K562 (cell line): Measurements from ENCODE around the gene AGAP1. TPM values are rescaled to one million over a fixed set of nuclear protein-coding genes. Genes with fewer than 3 reads are reported as not detected.

ENCODE experiments used
- ATAC-seq: fragments of 200-7000 bp; cut with Tn5 transposase; 3 replicates; pipeline ENCODE4 v1.9.1; 2020; ENCODE audit warnings: moderate library complexity
- BruUV-seq: library from RNA; stranded (reverse); fragments of 400-500 nt; replicated peaks from 2 replicates; lab custom pipeline; 2021; lab: Mats Ljungman, UMichigan
- CTCF ChIA-PET: fragments of 300-600 bp; formaldehyde crosslinking; extraction: SDS; loops from one replicate; lab custom pipeline; 2021; ENCODE audit warnings: low intra/inter-chr PET ratio; lab: Yijun Ruan, JAX
- POLR2A ChIA-PET: fragments of 300-600, 350-650 bp; sonication (Branson Sonifier 250); formaldehyde crosslinking; extraction: SDS; loops from one replicate; lab custom pipeline; 2021; ENCODE audit warnings: antibody characterized with exemption, inconsistent platforms; lab: Yijun Ruan, JAX
- DNase-seq, 4 experiments: peaks; one replicate each; pipeline versions ENCODE4 v3.0.0 to v3.0.0-alpha.2; 2011 to 2018; ENCODE audit warnings: low spot score in 3 of 4, mixed read lengths in 3 of 4; ENCODE audit errors: extremely low read depth in 1 of 4
- FAIRE-seq: peaks from 2 replicates; lab custom pipeline; 2011; peaks lifted over from hg19 to GRCh38; lab: Jason Lieb, UNC
- H2AFZ ChIP-seq: 2 replicates; pipeline ENCODE4 v1.6.0; 2011; ENCODE audit warnings: low read depth, low read length, control low read depth, inconsistent platforms
- H3K27ac ChIP-seq: fragments of 200-600 bp; 3 replicates; pipeline ENCODE4 v1.8.0; 2011; ENCODE audit warnings: low read depth, mild to moderate bottlenecking, control low read depth, inconsistent platforms, low read length, moderate library complexity, mixed read lengths; ENCODE audit errors: extremely low read depth
- H3K27me3 ChIP-seq, 2 experiments: fragments of 300-600 bp in 1 of 2; 2 replicates in 1 of 2; 3 replicates in 1 of 2; pipeline versions ENCODE4 v1.6.0 to v1.8.0; 2011; ENCODE audit warnings: inconsistent platforms in 2 of 2, low read length in 2 of 2, mild to moderate bottlenecking in 1 of 2, mixed read lengths in 1 of 2, moderate library complexity in 1 of 2; ENCODE audit not compliant: control insufficient read depth in 2 of 2, insufficient read depth in 2 of 2
- H3K36me3 ChIP-seq: fragments of 300-600 bp; 3 replicates; pipeline ENCODE4 v1.8.0; 2011; ENCODE audit warnings: mild to moderate bottlenecking, low read length, inconsistent platforms; ENCODE audit not compliant: control insufficient read depth, insufficient read depth
- H3K4me1 ChIP-seq, 2 experiments: fragments of 200-600 bp in 1 of 2; replicated peaks in 1 of 2; 2 replicates in 1 of 2; 3 replicates in 1 of 2; pipeline versions ENCODE4 v1.5.1 to v1.8.0; 2011; ENCODE audit warnings: inconsistent platforms in 2 of 2, low read length in 2 of 2, mild to moderate bottlenecking in 1 of 2, mixed read lengths in 1 of 2, moderate library complexity in 1 of 2; ENCODE audit not compliant: control insufficient read depth in 2 of 2, insufficient read depth in 2 of 2
- H3K4me2 ChIP-seq: 2 replicates; pipeline ENCODE4 v1.6.1; 2011; ENCODE audit warnings: low read length, control low read depth, inconsistent platforms, mixed read lengths; ENCODE audit not compliant: insufficient read depth
- H3K4me3 ChIP-seq: fragments of 200-600 bp; sonication (generic), shearing (Covaris generic); 2 replicates; pipeline ENCODE4 v1.5.1; 2016; ENCODE audit warnings: control low read depth, inconsistent platforms
- H3K79me2 ChIP-seq: fragments of 200-600 bp; 3 replicates; pipeline ENCODE4 v1.8.0; 2011; ENCODE audit warnings: low read length, inconsistent platforms; ENCODE audit not compliant: control insufficient read depth, insufficient read depth
- H3K9ac ChIP-seq, 2 experiments: 2 replicates each; pipeline versions ENCODE4 v1.6.0 to v1.6.1; 2011; ENCODE audit warnings: low read depth in 2 of 2, low read length in 2 of 2, control low read depth in 1 of 2, inconsistent platforms in 1 of 2, mild to moderate bottlenecking in 1 of 2, mixed read lengths in 1 of 2; ENCODE audit not compliant: insufficient read depth in 1 of 2
- H3K9me1 ChIP-seq: one replicate; pipeline ENCODE4 v1.6.0; 2011; ENCODE audit warnings: inconsistent platforms, mild to moderate bottlenecking, low read length, moderate library complexity; ENCODE audit not compliant: control insufficient read depth, insufficient read depth
- H3K9me3 ChIP-seq: replicated peaks from 2 replicates; pipeline ENCODE4 v1.5.1; 2011; ENCODE audit warnings: low read depth, low read length, inconsistent platforms; ENCODE audit not compliant: control insufficient read depth, insufficient read depth
- H4K20me1 ChIP-seq: replicated peaks from 2 replicates; pipeline ENCODE4 v1.6.1; 2011; ENCODE audit warnings: low read length, inconsistent platforms, mixed read lengths; ENCODE audit not compliant: control insufficient read depth, insufficient read depth
- CBX2 ChIP-seq: fragments of 200-600 bp; sonication (generic); IDR thresholded peaks from one replicate; pipeline ENCODE4 v1.6.1; 2012; ENCODE audit warnings: mild to moderate bottlenecking, low read length, inconsistent platforms; ENCODE audit not compliant: insufficient read depth, poor library complexity, severe bottlenecking
- DEAF1 ChIP-seq: fragments of 450-650 bp; formaldehyde crosslinking; IDR thresholded peaks from 2 replicates; pipeline ENCODE4 v1.4.0; 2020; ENCODE audit warnings: mild to moderate bottlenecking, moderate library complexity
- FOXK2 ChIP-seq, 2 experiments: fragments of 450-650 bp; IDR thresholded peaks in 1 of 2; conservative IDR thresholded peaks in 1 of 2; 2 replicates each; pipeline ENCODE4 v1.6.1; 2016; ENCODE audit warnings: low read depth in 2 of 2, mild to moderate bottlenecking in 1 of 2
- GTF2E2 ChIP-seq: fragments of 200-800 bp; sonication (Bioruptor generic); IDR thresholded peaks from 2 replicates; pipeline ENCODE4 v1.6.1; 2016; ENCODE audit warnings: missing genetic modification characterization, missing compliant biosample characterization
- JUNB ChIP-seq: fragments of 450-650 bp; formaldehyde crosslinking; conservative IDR thresholded peaks from 2 replicates; pipeline ENCODE4 v1.4.0; 2020; ENCODE audit warnings: mild to moderate bottlenecking
- MAZ ChIP-seq, 2 experiments: fragments of 450-650 bp in 1 of 2; sonication (generic) in 1 of 2; formaldehyde crosslinking; IDR thresholded peaks in 1 of 2; conservative IDR thresholded peaks in 1 of 2; 2 replicates each; pipeline versions ENCODE4 v1.4.0 to v1.5.0; 2020; ENCODE audit warnings: mild to moderate bottlenecking in 1 of 2, missing genetic modification reagents in 1 of 2
- OTX1 ChIP-seq: fragments of 450-650 bp; formaldehyde crosslinking; IDR thresholded peaks from 2 replicates; pipeline ENCODE4 v1.4.0; 2022; ENCODE audit warnings: mild to moderate bottlenecking
- PATZ1 ChIP-seq: fragments of 250-450 bp; sonication (Bioruptor Pico); IDR thresholded peaks from 2 replicates; pipeline ENCODE4 v1.5.0; 2020; ENCODE audit warnings: mild to moderate bottlenecking, borderline replicate concordance
- TBP ChIP-seq: optimal IDR thresholded peaks from 2 replicates; pipeline ENCODE3; 2011; ENCODE audit warnings: low read depth, low read length, improper control_type of control experiment
- THRAP3 ChIP-seq: fragments of 450-650 bp; IDR thresholded peaks from 2 replicates; pipeline ENCODE4 v1.6.1; 2016; ENCODE audit warnings: mild to moderate bottlenecking, inconsistent platforms, borderline replicate concordance
- ZBTB33 ChIP-seq: sonication (generic); formaldehyde crosslinking; IDR thresholded peaks from 2 replicates; pipeline ENCODE4 v1.8.1; 2023; ENCODE audit warnings: mild to moderate bottlenecking, missing genetic modification reagents
- ZFP30 ChIP-seq: fragments of 250-450 bp; sonication (Bioruptor Pico); IDR thresholded peaks from 2 replicates; pipeline ENCODE4 v1.8.0; 2022; ENCODE audit warnings: moderate library complexity, mild to moderate bottlenecking, inconsistent platforms, borderline replicate concordance
- ZNF217 ChIP-seq: sonication (generic); formaldehyde crosslinking; IDR thresholded peaks from 2 replicates; pipeline ENCODE4 v1.8.0; 2022; ENCODE audit warnings: mild to moderate bottlenecking, missing genetic modification reagents
- ZNF354B ChIP-seq: fragments of 250-450 bp; sonication (Bioruptor Pico); IDR thresholded peaks from 2 replicates; pipeline ENCODE4 v1.4.0; 2020
- ZNF655 ChIP-seq: fragments of 250-450 bp; sonication (Bioruptor Pico); IDR thresholded peaks from 2 replicates; pipeline ENCODE4 v1.5.0; 2021
- ZNF668 ChIP-seq: fragments of 250-450 bp; sonication (Bioruptor Pico); IDR thresholded peaks from 2 replicates; pipeline ENCODE4 v1.8.0; 2022; ENCODE audit warnings: mild to moderate bottlenecking, inconsistent platforms
- ZNF778 ChIP-seq: fragments of 450-650 bp; formaldehyde crosslinking; IDR thresholded peaks from 2 replicates; pipeline ENCODE4 v1.4.0; 2020; ENCODE audit warnings: mild to moderate bottlenecking, moderate library complexity
- WGBS: fragments of 100-300 bp; shearing (Covaris generic); methylation state at CpG from one replicate; pipeline ENCODE4 v1.1.6; 2016; ENCODE audit warnings: low coverage, mixed read lengths; ENCODE audit not compliant: insufficient coverage; ENCODE audit errors: missing lambda C conversion rate; 5-methylcytosine and 5-hydroxymethylcytosine counted together
- in situ Hi-C: fragments of 300-500 bp; cut with MboI; formaldehyde crosslinking; loops from 4 replicates; pipeline ENCODE4 v1.15.0; 2018; ENCODE audit warnings: inconsistent platforms, mixed read lengths
- intact Hi-C: fragments of 100-400 bp; cut with micrococcal nuclease; formaldehyde crosslinking; loops from 2 replicates; pipeline ENCODE4 v1.14.2; 2022
- polyA plus RNA-seq, 8 experiments: library from polyadenylated mRNA; depleted of rRNA in 4 of 8; stranded (reverse) in 5 of 8; unstranded in 3 of 8; fragments of >200 nt; fragmentation: Nextera tagmentation in 2 of 8; fragmentation: Illumina TruSeq in 1 of 8; extraction: Ambion mirVana in 2 of 8; extraction: Trizol in 1 of 8; gene quantifications; 2 replicates each; pipeline versions ENCODE4 v1.2.1 to v1.2.3, GENCODE V29; 2011 to 2014; ENCODE audit warnings: inconsistent platforms in 1 of 8, missing spikeins in 1 of 8
- total RNA-seq, 7 experiments: library from RNA; depleted of rRNA in 6 of 7; stranded (reverse); fragments of >200 nt in 6 of 7; fragmentation: Illumina TruSeq in 2 of 7; extraction: Trizol in 2 of 7; gene quantifications; 2 replicates each; pipeline versions ENCODE4 v1.2.1 to v1.2.3, GENCODE V29; 2011 to 2021; ENCODE audit warnings: low replicate concordance in 1 of 7

AGAP1 gene
- total and polyA plus RNA-seq, 9 of the 15 experiments (the other 6 are each of a cell fraction or from before 2014, with no cell fraction given), result 1.3 to 24.0 (median 10.6) TPM

GRCh38 chr2:235926229-235926628 is 432.4 kb downstream of the AGAP1 start:
- H3K9ac ChIP-seq, result no peak overlapping the region
- intact Hi-C loops (no loop called here), in situ Hi-C loops (no loop called here)
- no peaks in the 10 kb centered on the region for H3K79me2 ChIP-seq
- 83% methylated on average over 7 of the region's 7 CpGs for WGBS
- no peaks in the 10 kb centered on the region for H3K4me1 ChIP-seq
- H4K20me1 ChIP-seq, result no peaks in the 10 kb centered on the region
- BruUV-seq, result no TSS peak
- no peaks in the 10 kb centered on the region for H3K27me3 ChIP-seq
- H3K4me2 ChIP-seq, result no peak overlapping the region
- POLR2A ChIA-PET, result interaction anchor here (0.6 kb wide), 1 partner anchor 16 kb away, joined by 3 read pairs; no protein-coding TSS in a partner anchor
- no peaks in the 10 kb centered on the region for H3K36me3 ChIP-seq
- DNase-seq (no peak), ATAC-seq (no peak), FAIRE-seq (no peak)
- no peak overlapping the region for H3K27ac ChIP-seq
- H3K9me3 ChIP-seq, result no peaks in the 10 kb centered on the region
- H2AFZ ChIP-seq, result no peak overlapping the region
- no peak overlapping the region for H3K4me3 ChIP-seq
- CTCF ChIA-PET, result no interaction called here
- no peaks in the 10 kb centered on the region for H3K9me1 ChIP-seq
- TF ChIP-seq ZNF778 (CRISPR knock-in tag), result no peak
- no peak for TF ChIP-seq DEAF1 (CRISPR knock-in tag)
- TF ChIP-seq GTF2E2 (tag), result no peak
- no peak for TF ChIP-seq JUNB (CRISPR knock-in tag)
- TF ChIP-seq PATZ1 (CRISPR knock-in tag), result no peak
- no peak for TF ChIP-seq ZNF668
- no peak for TF ChIP-seq CBX2
- TF ChIP-seq ZNF655, result no peak
- no peak for TF ChIP-seq MAZ (CRISPR knock-in tag; conservative IDR thresholded peaks at IDR 0.05 in 1 of 2, IDR thresholded peaks at IDR 0.05 in 1 of 2)
- no peak for TF ChIP-seq ZBTB33
- TF ChIP-seq ZNF217 (CRISPR knock-in tag), result no peak
- no peak for TF ChIP-seq ZFP30 (CRISPR knock-in tag)
- TF ChIP-seq OTX1 (CRISPR knock-in tag), result no peak
- TF ChIP-seq THRAP3, result no peak
- no peak for TF ChIP-seq ZNF354B (CRISPR knock-in tag)
- no peak for TF ChIP-seq FOXK2 (conservative IDR thresholded peaks at IDR 0.05 in 1 of 2, IDR thresholded peaks at IDR 0.05 in 1 of 2; ENCODE audit: low read depth in 2 of 2)
- TF ChIP-seq TBP, result no peak
